NCI-H2196 (cell line): ENCODE data around the gene CD300C.
"Not testable (repeated sequence)": the region's sequence is repeated elsewhere in the genome, so short reads cannot be mapped to it uniquely, and the experiment has no call there.

Experiments used
- DNase-seq: peaks from one replicate; lab custom pipeline; 2025; ENCODE audit not compliant: unreplicated experiment; lab: John Stamatoyannopoulos, UW

Gene CD300C

DNA sequence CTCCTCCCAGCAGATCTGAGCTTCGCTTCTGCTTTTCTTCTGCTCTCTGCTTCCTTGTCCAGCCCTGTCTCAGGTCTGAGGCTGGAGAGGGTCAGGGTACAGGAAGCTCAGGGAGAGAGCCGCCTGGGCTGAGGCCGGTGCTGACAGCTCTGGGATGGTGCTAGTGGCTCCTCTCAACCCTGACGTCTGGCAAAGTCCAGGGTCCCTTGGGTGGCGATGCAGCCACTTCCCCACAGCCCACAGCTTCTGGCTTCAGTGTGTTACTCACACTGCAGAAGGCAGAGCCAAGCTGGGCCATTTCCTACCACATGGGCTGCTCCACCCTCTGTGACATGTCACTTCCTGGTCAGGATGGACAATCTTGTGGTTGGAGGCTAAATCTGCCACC is at the start of gene CD300C:
TSS of gene CD300C (minus strand) at position 273 of the 388 bp plus-strand sequence. CDS start 333 bp downstream, outside the sequence.
- DNase-seq: no peak

- DNase-seq: no peak
These were observed 49.3 kb upstream of the CD300C start for GRCh38 chr17:74595037-74595750.

DNA sequence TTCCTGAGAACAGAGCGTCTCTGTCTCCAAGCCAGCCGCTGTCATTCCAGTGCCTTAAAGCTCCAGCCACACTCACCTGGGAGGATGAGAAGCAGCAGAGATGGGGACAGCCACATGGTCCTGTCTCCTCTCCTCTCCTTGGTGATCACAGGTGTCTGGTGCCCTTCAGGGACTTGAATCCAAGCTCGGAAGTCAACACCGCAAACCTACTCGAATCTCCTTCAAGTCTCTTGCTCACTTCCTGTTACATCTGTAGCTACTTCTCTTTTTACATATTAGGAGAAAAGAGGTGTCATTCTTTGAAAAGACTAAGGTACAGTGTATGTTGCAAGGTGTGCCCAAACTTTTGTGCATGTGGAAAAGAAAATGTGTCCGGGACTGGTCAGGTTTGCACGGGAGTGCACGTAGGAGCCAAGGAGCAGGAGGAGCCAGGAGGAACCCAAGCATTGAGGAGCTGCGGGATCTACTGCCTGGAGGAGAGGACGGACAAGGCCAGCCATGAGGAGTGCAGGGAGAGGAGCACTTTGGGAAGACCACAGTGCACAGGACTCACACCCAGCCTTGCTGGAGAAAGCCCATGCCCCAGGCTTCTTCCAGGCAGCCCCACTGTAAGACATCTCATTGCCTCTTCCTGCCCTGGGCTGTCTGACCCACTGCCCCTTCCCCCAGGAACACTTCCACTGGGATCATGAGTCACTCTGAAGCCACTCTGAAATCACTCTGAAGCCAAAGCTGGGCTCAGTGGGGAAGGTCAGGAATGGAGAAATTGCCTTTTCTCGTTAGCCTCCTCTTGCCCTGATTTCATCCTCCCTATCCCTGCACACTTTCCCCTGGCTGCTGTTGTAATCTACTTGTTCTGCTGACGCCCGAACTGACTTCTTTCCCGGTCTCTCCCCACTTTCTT is 46.4 kb upstream of the CD300C start, which contains the start of gene CD300LD:
TSS of gene CD300LD (minus strand) at position 197 of the 904 bp plus-strand sequence. CDS start at position 116, 81 bp downstream.
- no peak for DNase-seq

GRCh38 chr17:74591503-74591902 is 45.6 kb upstream of the CD300C start:
- no peak for DNase-seq

GRCh38 chr17:74585711-74586110 is 39.8 kb upstream of the CD300C start:
- DNase-seq: no peak

- DNase-seq: no peak
These were observed 38.6 kb upstream of the CD300C start for GRCh38 chr17:74584292-74585060.

DNA sequence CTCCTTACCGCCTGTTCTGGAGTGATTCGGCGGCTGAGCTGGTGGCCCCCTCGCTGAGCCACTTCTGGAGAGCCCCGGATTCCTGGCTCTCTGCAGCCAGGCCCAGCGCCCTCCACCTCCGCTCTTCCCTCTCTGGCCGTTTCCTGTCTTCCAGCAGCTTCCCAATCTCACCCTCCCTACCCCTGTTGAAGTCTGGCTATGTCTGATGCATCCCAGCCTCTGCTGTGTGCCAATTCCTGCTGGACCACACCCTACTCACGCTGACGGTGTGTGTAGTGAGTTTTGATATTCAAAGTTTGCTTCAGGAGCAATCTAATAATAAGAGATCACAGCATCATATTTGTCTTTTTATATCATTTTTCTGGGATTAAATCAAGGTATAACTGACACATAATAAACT is 36.7 kb upstream of the CD300C start:
- no peak for DNase-seq

DNA sequence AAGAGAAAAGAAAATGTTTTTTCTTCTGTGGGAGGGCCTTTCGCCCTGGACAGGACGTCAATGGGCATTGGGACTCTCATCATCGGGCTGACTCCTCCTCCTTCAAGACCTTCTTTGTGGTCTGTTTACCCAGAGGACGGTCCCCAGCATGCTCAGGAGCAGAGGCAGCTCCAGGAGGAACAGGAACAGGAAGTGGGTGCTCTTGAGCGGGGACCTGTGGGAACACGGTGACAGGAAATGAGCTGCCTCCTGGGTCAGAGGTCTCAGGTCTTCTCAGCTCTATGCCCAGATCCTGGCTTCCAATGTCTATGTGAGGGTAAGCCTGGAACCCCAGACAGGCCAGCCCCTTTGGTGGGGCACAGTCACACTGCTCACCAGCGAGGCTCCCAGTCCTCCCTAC is 34.0 kb upstream of the CD300C start:
- DNase-seq: no peak

DNA sequence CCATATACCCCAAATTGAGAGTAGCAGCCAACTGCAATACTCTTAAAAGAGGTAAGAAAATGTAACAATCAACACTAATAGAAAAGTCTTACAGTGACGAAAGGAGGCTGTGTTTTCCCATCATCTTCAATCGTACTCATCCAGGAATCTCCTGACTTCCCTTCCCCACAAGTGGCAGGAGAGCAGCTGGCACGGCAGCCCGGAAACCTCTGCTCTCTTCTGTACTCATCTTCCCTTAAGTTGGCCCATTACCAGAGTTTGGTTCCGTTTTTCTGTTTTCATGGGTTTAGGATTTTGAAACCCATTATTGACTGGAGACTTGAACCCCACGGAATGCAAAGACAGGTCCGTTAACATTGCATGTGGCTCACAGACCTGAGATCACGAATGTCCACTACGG is 33.1 kb upstream of the CD300C start:
- DNase-seq: no peak

DNA sequence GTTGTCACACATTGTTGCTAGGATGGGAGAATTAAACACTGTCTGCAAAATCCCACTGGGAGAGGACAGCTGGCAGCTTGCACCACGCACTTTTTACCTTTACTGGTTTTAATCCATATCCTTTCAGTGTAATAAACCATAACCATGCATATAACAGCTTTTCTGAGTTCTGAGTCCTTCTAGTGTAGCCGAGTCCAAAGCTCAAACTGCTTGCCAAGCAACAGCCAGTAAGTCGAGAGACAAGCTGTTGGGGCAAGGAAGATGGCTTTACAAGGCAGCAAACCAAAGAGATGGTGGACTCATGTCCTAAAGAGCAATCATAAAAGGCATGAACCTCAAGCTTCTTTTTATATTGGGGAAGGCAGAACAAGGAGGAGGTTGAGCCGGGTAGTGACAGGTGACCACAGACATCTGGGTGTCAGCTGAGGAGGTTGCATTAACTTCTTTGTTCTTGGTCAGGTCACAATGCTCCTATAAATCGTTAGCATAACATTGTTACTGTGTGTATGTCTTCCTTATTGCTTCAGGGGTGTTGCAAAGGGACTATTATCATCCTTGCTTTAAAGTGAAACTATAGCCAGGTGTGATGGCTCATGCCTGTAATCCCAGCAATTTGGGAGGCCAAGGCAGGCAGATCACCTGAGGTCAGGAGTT is 28.7 kb upstream of the CD300C start:
- no peak for DNase-seq

GRCh38 chr17:74573635-74574034 is 27.7 kb upstream of the CD300C start:
- DNase-seq: not testable (repeated sequence)

- no peak for DNase-seq
These were observed 27.3 kb upstream of the CD300C start for GRCh38 chr17:74573169-74573568.

- no peak for DNase-seq
These were observed 25.8 kb upstream of the CD300C start for GRCh38 chr17:74571621-74572270.

- DNase-seq: peak; percentile 12
These were observed 23.4 kb upstream of the CD300C start for GRCh38 chr17:74569020-74570003.

- no peak for DNase-seq
These were observed 22.4 kb upstream of the CD300C start for GRCh38 chr17:74568106-74568873.

DNA sequence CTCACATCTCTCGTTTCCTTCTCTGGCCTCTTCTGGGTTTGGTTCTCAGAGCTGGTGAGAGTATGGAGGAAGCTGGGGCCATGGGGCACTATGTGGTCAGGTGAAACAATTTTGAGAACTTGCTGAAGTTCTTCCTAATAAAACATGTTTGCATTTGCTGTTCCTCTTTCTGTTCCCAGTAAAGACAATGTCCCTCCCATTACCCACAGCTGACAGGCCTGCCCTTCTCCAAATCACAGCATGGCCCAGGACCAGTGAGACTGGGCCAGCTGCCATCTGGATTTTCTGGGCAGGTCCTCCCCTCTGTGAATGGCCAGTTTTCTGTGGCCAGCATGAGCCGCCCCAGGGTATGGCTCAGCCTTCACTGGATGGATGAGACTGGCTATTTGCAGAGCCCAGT is 21.5 kb upstream of the CD300C start, which contains the start of gene CD300H:
TSS of gene CD300H (minus strand) at position 113 of the 400 bp plus-strand sequence.
- no peak for DNase-seq

GRCh38 chr17:74566132-74566753 is 20.3 kb upstream of the CD300C start:
- peak; percentile 8 for DNase-seq

- no peak for DNase-seq
These were observed 19.2 kb upstream of the CD300C start for GRCh38 chr17:74565126-74565525.
